GM21723 (cell line): ENCODE data around the gene MADD.

Experiments
- ATAC-seq: cut with Tn5 transposase; IDR thresholded peaks from one replicate; pipeline ENCODE4 v1.9.1; 2021; ENCODE audit warnings: mild to moderate bottlenecking, moderate library complexity; ENCODE audit not compliant: unreplicated experiment

MADD gene

GRCh38 chr11:47337229-47337924 lies 67.4 kb downstream of the MADD start:
- no peak for ATAC-seq

DNA sequence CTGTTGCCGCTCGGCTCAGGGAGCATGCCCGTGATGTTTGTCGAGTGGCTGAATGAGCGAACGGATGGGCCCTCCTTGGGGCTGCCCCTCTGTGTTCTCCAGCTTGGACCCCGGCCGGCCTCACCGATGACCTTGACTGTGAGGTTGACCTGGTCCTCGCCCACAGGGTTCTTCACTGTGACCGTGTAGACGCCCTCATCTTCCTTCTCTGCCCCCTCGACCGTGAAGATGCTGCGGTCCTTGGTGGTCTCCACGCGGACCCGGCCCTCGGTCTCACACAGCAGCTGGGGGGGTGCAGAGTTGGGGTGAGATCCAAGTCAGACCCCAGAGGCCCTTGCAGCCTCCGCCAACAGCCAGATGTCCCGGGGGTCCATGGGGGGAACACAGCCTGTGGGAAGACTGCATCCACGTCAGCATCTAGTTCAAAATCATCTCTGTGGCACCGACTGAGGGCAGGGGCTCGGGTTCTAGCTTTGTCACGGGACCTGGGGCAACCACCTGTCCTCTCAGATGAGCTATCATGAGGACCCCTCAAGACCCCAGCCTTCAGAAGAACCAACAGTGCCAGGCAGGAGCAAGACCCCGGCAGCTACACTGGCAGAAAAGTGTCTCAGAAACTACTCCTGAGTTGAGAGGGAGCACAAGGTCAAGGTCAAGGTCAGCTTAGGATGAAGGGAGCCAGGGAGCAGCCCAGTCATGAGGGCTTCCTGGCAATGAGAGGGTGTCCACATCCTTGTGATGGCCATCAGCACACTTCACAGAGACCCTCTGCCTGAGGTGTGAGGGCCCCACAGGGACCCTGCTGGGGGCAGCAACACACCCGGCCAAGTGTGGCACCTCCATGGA lies 68.7 kb downstream of the MADD start:
- ATAC-seq: no peak

DNA sequence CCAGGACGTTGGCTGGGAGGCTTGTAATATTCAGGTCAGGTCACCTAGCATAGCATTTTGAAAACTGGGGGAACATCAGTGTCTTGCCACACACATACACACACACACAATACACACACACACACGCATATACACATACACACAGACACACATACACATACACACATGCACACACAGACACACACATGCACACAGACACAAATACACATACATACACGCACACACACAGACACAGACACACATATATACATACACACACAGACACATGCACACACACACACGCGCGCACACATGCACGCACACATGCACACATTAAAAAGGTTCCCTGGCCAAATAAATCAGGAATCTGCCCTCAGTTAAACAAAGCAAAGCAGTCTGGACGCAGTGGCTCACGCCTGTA lies 70.1 kb downstream of the MADD start:
- no peak for ATAC-seq

- ATAC-seq: no peak
Measured at GRCh38 chr11:47340980-47341775, 71.2 kb downstream of the MADD start.

DNA sequence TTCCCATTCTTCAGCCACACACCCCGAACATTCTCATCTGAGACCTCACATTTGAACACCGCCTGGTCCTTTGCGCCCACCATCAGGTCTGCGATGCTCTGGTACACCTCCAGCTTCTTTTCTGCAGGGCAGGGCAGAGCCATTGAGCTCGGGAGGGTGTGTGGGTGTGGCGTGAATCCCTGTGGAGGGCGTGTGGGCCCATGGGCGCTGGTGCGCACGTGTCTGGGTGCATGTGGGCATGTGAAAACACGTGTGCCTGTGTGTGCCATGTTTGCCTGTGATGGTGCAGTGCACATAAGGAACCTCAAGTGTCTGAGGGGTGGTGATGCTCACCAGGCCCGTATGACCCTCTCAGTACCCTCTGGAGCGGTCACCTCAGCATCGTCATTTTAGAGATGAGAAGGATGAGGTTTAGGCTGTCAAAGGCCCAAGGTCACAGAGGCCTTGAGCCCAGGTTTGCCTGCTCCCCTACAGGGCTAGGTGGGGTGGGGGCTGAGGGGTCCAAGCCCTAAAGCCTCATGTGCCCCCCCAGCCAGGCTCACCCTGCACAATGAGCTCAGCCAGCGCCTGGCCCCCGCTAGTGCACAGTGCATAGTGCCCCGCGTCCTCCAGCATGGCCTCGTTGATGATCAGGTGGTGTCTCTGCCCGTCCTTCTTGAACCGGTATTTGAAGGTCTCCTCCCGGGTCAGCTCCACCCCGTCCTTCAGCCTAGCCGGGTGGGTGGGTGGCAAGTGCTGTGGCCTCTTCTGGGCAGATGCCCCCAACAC lies 72.3 kb downstream of the MADD start:
- no peak for ATAC-seq

- no peak for ATAC-seq
Measured at GRCh38 chr11:47342854-47343253, 72.9 kb downstream of the MADD start.

DNA sequence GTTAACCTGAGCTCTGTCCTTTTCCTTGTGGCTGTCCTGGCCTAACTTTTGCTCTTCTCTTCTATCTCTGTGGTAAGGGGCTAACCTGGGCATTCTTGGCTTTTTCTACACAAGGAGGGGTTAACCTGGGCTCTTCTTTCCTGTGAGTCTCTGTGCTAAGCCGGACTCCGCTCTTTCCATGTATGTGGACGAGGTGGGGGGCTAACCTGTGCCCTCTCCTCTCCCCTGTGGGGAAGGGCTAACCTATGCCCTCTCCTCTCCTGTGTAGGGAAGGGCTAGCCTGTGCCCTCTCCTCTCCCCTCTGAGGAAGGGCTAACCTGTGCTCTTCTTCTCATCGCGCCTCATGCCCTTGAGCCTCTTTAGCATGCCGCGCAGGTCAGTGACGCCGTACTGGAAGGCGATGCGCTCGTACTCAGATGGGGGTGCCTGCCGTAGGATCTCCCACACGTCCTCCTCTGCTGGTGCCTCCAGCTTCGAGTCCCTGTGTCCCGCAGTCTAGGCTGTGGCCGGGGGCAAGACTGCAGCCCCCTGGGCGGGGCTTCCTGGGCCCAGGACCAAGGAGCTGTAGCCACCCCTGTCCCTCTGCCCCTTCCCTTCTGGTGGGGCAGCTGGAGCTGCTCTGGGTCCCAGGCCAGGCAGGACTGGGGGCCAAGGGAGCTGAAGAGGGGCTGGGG lies 76.1 kb downstream of the MADD start:
- no peak for ATAC-seq

GRCh38 chr11:47347137-47347536 lies 77.2 kb downstream of the MADD start:
- ATAC-seq: no peak

DNA sequence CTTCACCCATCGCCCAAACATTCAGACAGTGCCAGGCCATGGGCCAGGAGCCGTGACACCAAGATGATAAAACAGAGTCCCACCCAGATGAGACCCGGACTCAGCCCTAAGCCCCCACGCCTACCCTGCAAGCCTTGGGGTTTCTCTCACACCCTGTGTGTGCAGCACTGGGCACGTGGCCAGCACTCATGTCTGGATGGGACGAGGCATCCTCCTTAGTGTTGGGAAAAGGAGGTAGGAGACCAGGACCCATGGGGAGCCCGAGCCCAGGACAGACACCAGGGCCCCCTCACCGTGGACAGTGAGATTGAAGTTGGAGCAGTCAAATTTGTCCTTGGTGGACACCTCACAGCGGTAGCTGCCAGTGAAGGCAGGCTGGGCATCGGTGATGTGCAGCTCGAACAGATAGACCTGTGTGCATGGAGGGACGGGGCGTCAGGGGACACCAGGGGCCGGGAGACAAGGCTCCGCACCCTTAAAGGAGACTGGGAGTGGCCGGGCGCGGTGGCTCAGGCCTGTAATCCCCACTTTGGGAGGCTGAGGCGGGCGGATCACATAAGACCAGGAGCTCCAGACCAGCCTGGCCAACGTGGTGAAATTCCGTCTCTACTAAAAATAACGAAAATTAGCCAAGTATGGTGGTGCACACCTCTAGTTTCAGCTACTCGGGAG lies 78.3 kb downstream of the MADD start:
- ATAC-seq: no peak

- no peak for ATAC-seq
Measured at GRCh38 chr11:47348859-47349258, 78.9 kb downstream of the MADD start.

DNA sequence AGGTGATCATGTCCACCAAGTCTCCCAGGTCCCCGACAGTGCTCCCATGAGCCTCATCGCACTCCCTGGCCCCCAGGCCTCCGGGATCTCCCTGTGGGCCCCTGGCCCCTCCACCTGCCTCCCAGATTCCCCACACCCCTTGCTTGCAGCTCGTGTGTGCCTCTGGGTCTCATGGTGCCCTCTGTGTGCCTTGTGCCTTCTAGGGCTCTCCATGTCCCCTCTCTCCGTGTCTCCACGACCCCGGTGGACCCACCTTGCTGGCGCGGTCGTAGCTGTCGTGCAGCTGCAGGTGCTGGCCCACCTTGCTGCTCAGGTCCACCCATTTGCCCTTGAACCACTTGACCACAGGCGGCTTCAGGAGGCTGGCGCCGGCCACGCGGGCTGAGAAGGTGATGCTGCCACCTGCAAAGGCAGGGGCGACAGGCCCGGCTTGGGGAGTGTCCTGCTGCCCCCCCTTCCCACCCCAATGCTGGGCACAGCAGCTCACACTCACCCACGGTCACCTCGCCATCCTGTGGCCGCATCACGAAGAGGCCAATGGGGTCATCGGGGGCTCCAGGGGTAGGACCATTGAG lies 79.7 kb downstream of the MADD start:
- no peak for ATAC-seq

GRCh38 chr11:47350315-47350714 lies 80.4 kb downstream of the MADD start:
- no peak for ATAC-seq

DNA sequence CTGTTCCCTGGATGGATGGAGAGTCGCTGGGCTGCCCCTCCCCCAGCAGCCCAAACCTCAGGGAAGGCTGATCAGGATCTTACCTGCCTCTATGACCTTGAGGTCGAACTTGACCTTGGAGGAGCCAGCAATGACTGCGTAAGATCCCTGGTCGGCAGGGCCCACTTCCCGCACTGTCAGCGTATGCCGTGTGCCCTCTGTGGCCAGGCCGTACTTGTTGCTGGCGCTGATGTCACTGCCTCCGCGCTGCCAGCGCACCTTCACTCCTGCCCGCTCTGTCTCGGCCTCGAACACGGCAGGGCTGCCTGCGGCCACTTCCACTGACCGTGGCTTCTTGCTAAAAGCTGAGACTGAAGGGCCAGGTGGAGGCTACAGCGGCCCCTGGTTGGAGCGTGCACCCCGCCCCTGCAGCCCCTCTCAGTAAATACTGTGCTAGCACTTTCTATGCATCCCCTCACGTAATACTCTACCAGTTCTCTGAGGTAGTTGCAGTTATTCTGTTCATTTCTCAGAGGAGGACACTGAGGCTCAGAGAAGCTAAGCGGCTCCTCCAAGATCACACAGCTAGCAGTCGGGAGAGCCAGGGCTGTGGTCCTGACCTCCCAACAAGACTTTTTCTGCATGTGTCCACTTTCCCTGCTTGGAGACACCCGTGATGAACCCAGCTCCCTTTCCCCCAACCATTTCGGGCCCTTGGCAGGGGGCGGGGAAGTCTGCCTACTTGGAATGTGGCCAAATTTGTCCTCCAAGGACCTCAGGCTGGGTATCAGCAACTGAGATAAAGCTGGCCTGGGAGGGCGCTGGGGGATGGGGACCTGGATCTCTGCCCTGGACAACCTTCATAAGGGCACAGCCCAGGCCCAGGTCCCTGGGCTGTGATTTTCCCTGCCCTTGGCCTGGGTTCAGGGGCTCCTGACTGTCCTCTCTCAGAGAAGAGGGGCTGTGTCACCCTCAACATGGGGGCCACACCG lies 81.5 kb downstream of the MADD start:
- ATAC-seq: no peak

DNA sequence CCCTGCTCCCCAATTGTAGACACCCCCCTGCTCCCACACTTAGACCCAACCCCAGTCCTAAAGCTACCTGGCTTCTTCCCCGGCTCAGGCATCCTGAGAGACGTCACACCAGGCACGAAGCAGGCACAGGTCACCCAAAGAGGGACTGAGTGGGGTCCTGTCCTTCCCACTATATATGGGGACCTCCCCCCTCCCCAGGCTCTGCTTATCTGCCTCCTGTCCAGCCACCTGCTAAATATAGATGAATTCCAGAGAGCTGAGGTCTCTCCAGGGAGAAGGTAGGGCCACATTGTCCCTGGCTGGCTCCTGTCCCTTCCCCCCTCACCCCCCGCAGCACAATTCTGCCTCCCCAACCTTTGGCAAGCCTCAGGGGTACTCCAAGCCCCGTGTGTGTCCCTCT lies 82.6 kb downstream of the MADD start, which contains the start of gene MYBPC3:
Gene MYBPC3, minus strand, starts transcription at position 147 of the 400 bp plus-strand sequence. Its CDS starts 55 bp downstream, at position 92.
- ATAC-seq: no peak

- no peak for ATAC-seq
Measured at GRCh38 chr11:47353978-47354774, 84.2 kb downstream of the MADD start.

- no peak for ATAC-seq
Measured at GRCh38 chr11:47354913-47355282, 85.0 kb downstream of the MADD start.
